Measurements from ENCODE around the gene REEP1. TPM values are rescaled to one million over a fixed set of nuclear protein-coding genes. Genes with fewer than 3 reads are reported as not detected.

REEP1 gene
- total and polyA plus RNA-seq, 9 of the 15 experiments (the other 6 are each of a cell fraction or from before 2014, with no cell fraction given) = 0.11 to 0.67 (median 0.13) TPM

GRCh38 chr2:86204458-86204857, 133.0 kb downstream of the REEP1 start (continued):
- TF ChIP-seq ARID3A (IDR thresholded peaks at IDR 0.05; ENCODE audit: borderline replicate concordance, low read depth, low read length) (peak; percentile 76; the same call in 1 of the 2 replicates), FOXM1 (IDR thresholded peaks at IDR 0.05; ENCODE audit: low read depth) (peak; percentile 51), FOXM1 (CRISPR knock-in tag; IDR thresholded peaks at IDR 0.05; ENCODE audit: low read depth) (no peak), MEIS2 (IDR thresholded peaks at IDR 0.05; ENCODE audit: partially characterized antibody) (peak; percentile 19)

GRCh38 chr2:86203614-86204013, 133.8 kb downstream of the REEP1 start:
- no peak overlapping the region for H2AFZ ChIP-seq (ENCODE audit: low read depth, low read length)
- intact Hi-C loops (cut with micrococcal nuclease) (no loop called here), in situ Hi-C loops (cut with MboI) (no loop called here)
- no peak overlapping the region for H3K4me3 ChIP-seq
- POLR2A ChIA-PET = interaction anchor here (1.4 to 13.6 kb wide), 4 partner anchors 9 to 97 kb away, joined by 3 to 134 read pairs (median 14); partner anchors contain the start of genes IMMT and PTCD3
- 100% methylated on average over 1 of the region's 1 CpG for WGBS (ENCODE audit: insufficient coverage, low coverage, missing lambda C conversion rate)
- H3K27me3 ChIP-seq (ENCODE audit: control insufficient read depth in 2 of 2, insufficient read depth in 2 of 2, low read length in 2 of 2) = no peaks in the 10 kb centered on the region
- no peaks in the 10 kb centered on the region for H3K9me1 ChIP-seq (ENCODE audit: control insufficient read depth, insufficient read depth, low read length)
- CTCF ChIA-PET (ENCODE audit: low intra/inter-chr PET ratio) = no interaction called here
- BruUV-seq (replicated peaks) = no TSS peak
- H3K4me1 ChIP-seq (replicated peaks in 1 of 2; ENCODE audit: control insufficient read depth in 2 of 2, insufficient read depth in 2 of 2, low read length in 2 of 2) = peaks cover 11 to 23% of the 10 kb centered on the region in 2 experiments
- 0 out of 2 replicates have a peak overlapping the region, but pooled peaks have one; percentile 9 for H3K4me2 ChIP-seq (ENCODE audit: insufficient read depth, low read length)
- peak; percentile 90 for TF ChIP-seq RBM25 (IDR thresholded peaks at IDR 0.05; ENCODE audit: low read depth, low read length, severe bottlenecking)
- no peak for TF ChIP-seq FOXK1 (CRISPR knock-in tag; IDR thresholded peaks at IDR 0.05; ENCODE audit: borderline replicate concordance)
- TF ChIP-seq RCOR1 (IDR thresholded peaks at IDR 0.05; ENCODE audit: borderline replicate concordance in 1 of 2, low read depth in 2 of 2, low read length in 2 of 2) = peak in 1 of 2 experiments; percentile 36; a peak in 1 of 4 replicates
- TF ChIP-seq CHAMP1 (IDR thresholded peaks at IDR 0.05) = no peak
- TF ChIP-seq HDAC2 (IDR thresholded peaks at IDR 0.05) = no peak
- 0 out of 2 replicates have a peak, but pooled peaks have one; percentile 27 for TF ChIP-seq HSF4 (CRISPR knock-in tag; IDR thresholded peaks at IDR 0.05; ENCODE audit: borderline replicate concordance)
- TF ChIP-seq ZNF277 (CRISPR knock-in tag; IDR thresholded peaks at IDR 0.05; ENCODE audit: borderline replicate concordance) = no peak
- peak; percentile 89 for TF ChIP-seq ZFP36 (IDR thresholded peaks at IDR 0.05; ENCODE audit: low read depth, low read length, partially characterized antibody)
- no peak for TF ChIP-seq DIDO1 (tag; IDR thresholded peaks at IDR 0.05; ENCODE audit: low read depth)
- TF ChIP-seq KDM1A (IDR thresholded peaks at IDR 0.05) = peak; percentile 65 to 67; a peak in 1 of 4 replicates
- TF ChIP-seq THRAP3 (IDR thresholded peaks at IDR 0.05; ENCODE audit: borderline replicate concordance) = 0 out of 2 replicates have a peak, but pooled peaks have one; percentile 34
- TF ChIP-seq BCOR (IDR thresholded peaks at IDR 0.05) = peak; percentile 74; the same call in 1 of the 2 replicates
- H3K79me2 ChIP-seq (ENCODE audit: control insufficient read depth, insufficient read depth, low read length) = peaks cover 73% of the 10 kb centered on the region
- peaks cover 47% of the 10 kb centered on the region for H3K36me3 ChIP-seq (ENCODE audit: control insufficient read depth, insufficient read depth, low read length)
- H3K9ac ChIP-seq (ENCODE audit: insufficient read depth in 1 of 2, low read depth in 2 of 2, low read length in 2 of 2) = no peak overlapping the region
- DNase-seq (ENCODE audit: extremely low read depth in 1 of 4, low spot score in 3 of 4) = no peak
- no peak for FAIRE-seq
- H3K27ac ChIP-seq (ENCODE audit: extremely low read depth, low read depth, low read length) = no peak overlapping the region
- no peak for ATAC-seq
- no peaks in the 10 kb centered on the region for H4K20me1 ChIP-seq (replicated peaks; ENCODE audit: control insufficient read depth, insufficient read depth, low read length)
- H3K9me3 ChIP-seq (replicated peaks; ENCODE audit: control insufficient read depth, insufficient read depth, low read depth, low read length) = no peaks in the 10 kb centered on the region
